Karpas-422 (cell line): ENCODE results near the gene RFLNA. TPM values are rescaled to one million over a fixed set of nuclear protein-coding genes. Genes with fewer than 3 reads are reported as not detected.

Experiments
- DNase-seq: peaks from one replicate; pipeline ENCODE4 v3.0.0-alpha.2; 2015
- H2AFZ ChIP-seq: fragments of 200-600 bp; sonication (generic); 2 replicates; pipeline ENCODE4 v1.6.1; 2014; ENCODE audit warnings: antibody characterized with exemption, low read length, mixed read lengths
- H3K27ac ChIP-seq: fragments of 200-600 bp; sonication (generic); 2 replicates; pipeline ENCODE4 v1.5.1; 2014; ENCODE audit warnings: mild to moderate bottlenecking, low read length, moderate library complexity
- H3K27me3 ChIP-seq: fragments of 200-600 bp; sonication (generic); 2 replicates; pipeline ENCODE4 v1.6.1; 2014; ENCODE audit warnings: low read length, mixed read lengths
- H3K36me3 ChIP-seq: fragments of 200-600 bp; sonication (generic); 2 replicates; pipeline ENCODE4 v1.6.1; 2014; ENCODE audit warnings: low read length, mixed read lengths; ENCODE audit not compliant: insufficient read depth
- H3K4me1 ChIP-seq: fragments of 200-600 bp; sonication (generic); 2 replicates; pipeline ENCODE4 v1.6.1; 2014; ENCODE audit warnings: mild to moderate bottlenecking, low read length, mixed read lengths
- H3K4me2 ChIP-seq: fragments of 200-600 bp; sonication (generic); 2 replicates; pipeline ENCODE4 v1.6.1; 2014; ENCODE audit warnings: low read length, low read depth, mild to moderate bottlenecking; ENCODE audit not compliant: poor library complexity, severe bottlenecking
- H3K4me3 ChIP-seq: fragments of 200-600 bp; sonication (generic); 2 replicates; pipeline ENCODE4 v1.5.1; 2014; ENCODE audit warnings: mild to moderate bottlenecking, antibody characterized with exemption, low read length, mixed read lengths
- H3K79me2 ChIP-seq: fragments of 200-600 bp; sonication (generic); 2 replicates; pipeline ENCODE4 v1.6.1; 2014; ENCODE audit warnings: mild to moderate bottlenecking, low read length, mixed read lengths
- H3K9ac ChIP-seq: fragments of 200-600 bp; sonication (generic); 2 replicates; pipeline ENCODE4 v1.6.0; 2014; ENCODE audit warnings: low read length
- H3K9me2 ChIP-seq: fragments of 200-600 bp; sonication (generic), shearing (Covaris generic); replicated peaks from 2 replicates; pipeline ENCODE4 v1.6.0; 2014; ENCODE audit warnings: mild to moderate bottlenecking, low read length, moderate library complexity; ENCODE audit not compliant: insufficient read depth
- H3K9me3 ChIP-seq: fragments of 300-700, 200-600 bp; sonication (generic); 2 replicates; pipeline ENCODE4 v1.6.1; 2014; ENCODE audit warnings: low read length, mixed read lengths
- H4K20me1 ChIP-seq: fragments of 200-600 bp; sonication (generic); 2 replicates; pipeline ENCODE4 v1.6.1; 2014; ENCODE audit warnings: mild to moderate bottlenecking, antibody characterized with exemption, low read length, low read depth; ENCODE audit not compliant: insufficient read depth
- total RNA-seq: library from RNA; depleted of rRNA; stranded (reverse); fragments of >200 nt; shearing (Covaris generic); gene quantifications from 2 replicates; pipeline ENCODE4 v1.2.3, GENCODE V29; 2014; ENCODE audit warnings: low replicate concordance

Gene RFLNA
- total RNA-seq, 1 experiment from 2014 or later: not detected

- Histone ChIP-seq H3K4me1 (no peaks in the 10 kb centered on the region), H4K20me1 (peaks cover 7% of the 10 kb centered on the region; the same call in 1 of the 2 replicates), H2AFZ (no peak overlapping the region), H3K9me2 (no peaks in the 10 kb centered on the region), H3K27ac (no peak overlapping the region), H3K79me2 (no peaks in the 10 kb centered on the region), H3K4me3 (no peak overlapping the region), H3K9ac (no peak overlapping the region), H3K27me3 (no peaks in the 10 kb centered on the region), H3K36me3 (peaks cover 21% of the 10 kb centered on the region), H3K9me3 (no peaks in the 10 kb centered on the region), H3K4me2 (no peak overlapping the region)
- DNase-seq: no peak
Observed at GRCh38 chr12:124346425-124347168, 51.7 kb downstream of the RFLNA start.

- Histone ChIP-seq H3K27me3 (no peaks in the 10 kb centered on the region), H2AFZ (no peak overlapping the region), H4K20me1 (peaks cover 7% of the 10 kb centered on the region; the same call in 1 of the 2 replicates), H3K4me3 (no peak overlapping the region), H3K36me3 (peaks cover 21% of the 10 kb centered on the region), H3K9ac (no peak overlapping the region), H3K79me2 (no peaks in the 10 kb centered on the region), H3K4me1 (no peaks in the 10 kb centered on the region), H3K9me3 (no peaks in the 10 kb centered on the region), H3K9me2 (no peaks in the 10 kb centered on the region), H3K4me2 (no peak overlapping the region), H3K27ac (no peak overlapping the region)
- no peak for DNase-seq
Observed at GRCh38 chr12:124347335-124347734, 52.4 kb downstream of the RFLNA start.

GRCh38 chr12:124347805-124348658 is 53.1 kb downstream of the RFLNA start:
- Histone ChIP-seq H3K9me2 (no peaks in the 10 kb centered on the region), H3K9ac (no peak overlapping the region), H3K27ac (no peak overlapping the region), H3K79me2 (no peaks in the 10 kb centered on the region), H3K4me2 (no peak overlapping the region), H4K20me1 (peaks cover 7% of the 10 kb centered on the region; the same call in 1 of the 2 replicates), H2AFZ (no peak overlapping the region), H3K27me3 (no peaks in the 10 kb centered on the region), H3K36me3 (peaks cover 21% of the 10 kb centered on the region), H3K4me1 (no peaks in the 10 kb centered on the region), H3K9me3 (no peaks in the 10 kb centered on the region), H3K4me3 (no peak overlapping the region)
- peak; percentile 57 for DNase-seq

GRCh38 chr12:124348659-124349380 is 53.9 kb downstream of the RFLNA start:
- Histone ChIP-seq H3K36me3 (peaks cover 24% of the 10 kb centered on the region), H3K79me2 (no peaks in the 10 kb centered on the region), H2AFZ (no peak overlapping the region), H3K4me2 (no peak overlapping the region), H3K9ac (no peak overlapping the region), H3K9me2 (no peaks in the 10 kb centered on the region), H3K9me3 (no peaks in the 10 kb centered on the region), H3K4me1 (no peaks in the 10 kb centered on the region), H4K20me1 (peaks cover 7% of the 10 kb centered on the region; the same call in 1 of the 2 replicates), H3K27ac (no peak overlapping the region), H3K27me3 (no peaks in the 10 kb centered on the region), H3K4me3 (no peak overlapping the region)
- DNase-seq: no peak

- Histone ChIP-seq H2AFZ (no peak overlapping the region), H4K20me1 (peaks cover 7% of the 10 kb centered on the region; the same call in 1 of the 2 replicates), H3K4me2 (no peak overlapping the region), H3K79me2 (no peaks in the 10 kb centered on the region), H3K27ac (no peak overlapping the region), H3K9ac (no peak overlapping the region), H3K36me3 (peaks cover 25% of the 10 kb centered on the region), H3K4me1 (no peaks in the 10 kb centered on the region), H3K27me3 (no peaks in the 10 kb centered on the region), H3K4me3 (no peak overlapping the region), H3K9me2 (no peaks in the 10 kb centered on the region), H3K9me3 (no peaks in the 10 kb centered on the region)
- DNase-seq: no peak
Observed at GRCh38 chr12:124350491-124350890, 55.6 kb downstream of the RFLNA start.

- peaks cover 19% of the 10 kb centered on the region for H3K36me3 ChIP-seq
Observed at GRCh38 chr12:124351422-124351821, 56.5 kb downstream of the RFLNA start.

GRCh38 chr12:124352257-124352656 is 57.4 kb downstream of the RFLNA start:
- peaks cover 7% of the 10 kb centered on the region; the same call in 1 of the 2 replicates for H4K20me1 ChIP-seq
- DNase-seq: no peak
- H3K36me3 ChIP-seq: peaks cover 18% of the 10 kb centered on the region

More at GRCh38 chr12:124351422-124351821, 56.5 kb downstream of the RFLNA start:
- Histone ChIP-seq H3K9me2 (no peaks in the 10 kb centered on the region), H4K20me1 (peaks cover 7% of the 10 kb centered on the region; the same call in 1 of the 2 replicates), H3K4me2 (no peak overlapping the region), H3K4me3 (no peak overlapping the region), H3K4me1 (no peaks in the 10 kb centered on the region), H3K9ac (no peak overlapping the region), H2AFZ (no peak overlapping the region), H3K9me3 (no peaks in the 10 kb centered on the region), H3K27me3 (no peaks in the 10 kb centered on the region), H3K79me2 (no peaks in the 10 kb centered on the region), H3K27ac (no peak overlapping the region)
- DNase-seq: no peak

More at GRCh38 chr12:124352257-124352656, 57.4 kb downstream of the RFLNA start:
- no peak overlapping the region for H3K27ac ChIP-seq
- H3K9me2 ChIP-seq: no peaks in the 10 kb centered on the region
- no peak overlapping the region for H3K4me2 ChIP-seq
- no peak overlapping the region for H3K9ac ChIP-seq
- no peak overlapping the region for H2AFZ ChIP-seq
- H3K79me2 ChIP-seq: no peaks in the 10 kb centered on the region
- no peaks in the 10 kb centered on the region for H3K9me3 ChIP-seq
- H3K4me3 ChIP-seq: no peak overlapping the region
- no peaks in the 10 kb centered on the region for H3K27me3 ChIP-seq
- no peaks in the 10 kb centered on the region for H3K4me1 ChIP-seq
